SIG-M5 treated with dmso at 0.1 percent for 504 hours (cell line): ENCODE measurements around the gene CMIP.

Experiments used
- DNase-seq: peaks from one replicate; lab custom pipeline; 2025; ENCODE audit not compliant: unreplicated experiment; lab: John Stamatoyannopoulos, UW

The CMIP gene

GRCh38 chr16:81477697-81478693 lies 33.4 kb downstream of the CMIP start:
- no peak for DNase-seq

- peak; percentile 90 for DNase-seq
Measured at GRCh38 chr16:81478876-81479511, 34.4 kb downstream of the CMIP start.

GRCh38 chr16:81480606-81481206 lies 36.1 kb downstream of the CMIP start:
- no peak for DNase-seq

- peak; percentile 98 for DNase-seq
Measured at GRCh38 chr16:81481207-81481821, 36.7 kb downstream of the CMIP start.

GRCh38 chr16:81482329-81483063 lies 37.9 kb downstream of the CMIP start:
- no peak for DNase-seq

- DNase-seq = no peak
Measured at GRCh38 chr16:81483064-81483969, 38.7 kb downstream of the CMIP start.

- DNase-seq = no peak
Measured at GRCh38 chr16:81483970-81484595, 39.5 kb downstream of the CMIP start.

- no peak for DNase-seq
Measured at GRCh38 chr16:81484908-81485624, 40.5 kb downstream of the CMIP start.

- DNase-seq = no peak
Measured at GRCh38 chr16:81485824-81486539, 41.4 kb downstream of the CMIP start.

GRCh38 chr16:81486540-81487061 lies 42.0 kb downstream of the CMIP start:
- no peak for DNase-seq

- DNase-seq = no peak
Measured at GRCh38 chr16:81487301-81487720, 42.7 kb downstream of the CMIP start.

- DNase-seq = no peak
Measured at GRCh38 chr16:81488687-81489411, 44.2 kb downstream of the CMIP start.

GRCh38 chr16:81489547-81490267 lies 45.1 kb downstream of the CMIP start:
- no peak for DNase-seq

GRCh38 chr16:81491541-81492188 lies 47.1 kb downstream of the CMIP start:
- DNase-seq = no peak

- no peak for DNase-seq
Measured at GRCh38 chr16:81492311-81492761, 47.7 kb downstream of the CMIP start.
